H9 (cell line): Measurements from ENCODE around the gene ARHGAP29. TPM values are rescaled to one million over a fixed set of nuclear protein-coding genes. Genes with fewer than 3 reads are reported as not detected.

Experiments
- DNase-seq: peaks from one replicate; pipeline ENCODE4 v3.0.0-alpha.2; 2017
- H2AFZ ChIP-seq: one replicate; pipeline ENCODE4 v1.6.1; 2013; ENCODE audit warnings: mild to moderate bottlenecking, low read length, control low read depth, moderate library complexity
- H2AK5ac ChIP-seq: 2 replicates; pipeline ENCODE4 v1.6.1; 2013; ENCODE audit warnings: low read length, control low read depth, mixed read lengths; ENCODE audit not compliant: insufficient read length
- H2BK120ac ChIP-seq: one replicate; pipeline ENCODE4 v1.6.1; 2013; ENCODE audit warnings: low read depth, mild to moderate bottlenecking, low read length, control low read depth, inconsistent platforms; ENCODE audit not compliant: poor library complexity, severe bottlenecking
- H2BK12ac ChIP-seq: 2 replicates; pipeline ENCODE4 v1.6.1; 2013; ENCODE audit warnings: low read length, control low read depth, mixed read lengths, low read depth; ENCODE audit not compliant: insufficient read length
- H2BK15ac ChIP-seq: 2 replicates; pipeline ENCODE4 v1.6.1; 2013; ENCODE audit warnings: low read depth, low read length, control low read depth
- H2BK20ac ChIP-seq: one replicate; pipeline ENCODE4 v1.6.1; 2013; ENCODE audit warnings: low read depth, mild to moderate bottlenecking, low read length, control low read depth, inconsistent platforms; ENCODE audit not compliant: poor library complexity, severe bottlenecking
- H2BK5ac ChIP-seq: 2 replicates; pipeline ENCODE4 v1.6.1; 2013; ENCODE audit warnings: low read length, control low read depth, mixed read lengths; ENCODE audit not compliant: insufficient read length
- H3K14ac ChIP-seq: 2 replicates; pipeline ENCODE4 v1.6.1; 2013; ENCODE audit warnings: low read length, control low read depth; ENCODE audit not compliant: insufficient read depth
- H3K18ac ChIP-seq: 2 replicates; pipeline ENCODE4 v1.6.1; 2013; ENCODE audit warnings: low read depth, mild to moderate bottlenecking, mixed read lengths, low read length, control low read depth; ENCODE audit not compliant: insufficient read length
- H3K23ac ChIP-seq: 2 replicates; pipeline ENCODE4 v1.6.1; 2013; ENCODE audit warnings: low read length, control low read depth, mixed read lengths, low read depth; ENCODE audit not compliant: insufficient read length
- H3K23me2 ChIP-seq: 2 replicates; pipeline ENCODE4 v1.6.1; 2013; ENCODE audit warnings: low read depth, mild to moderate bottlenecking, mixed read lengths, low read length, control low read depth; ENCODE audit not compliant: insufficient read length, poor library complexity, severe bottlenecking
- H3K27ac ChIP-seq: 2 replicates; pipeline ENCODE4 v1.5.1; 2013; ENCODE audit warnings: low read length, control low read depth, mixed read lengths, low read depth; ENCODE audit not compliant: insufficient read length
- H3K27me3 ChIP-seq: 2 replicates; pipeline ENCODE4 v1.6.1; 2013; ENCODE audit warnings: low read length, control low read depth, inconsistent platforms; ENCODE audit not compliant: insufficient read depth
- H3K4ac ChIP-seq: 2 replicates; pipeline ENCODE4 v1.6.1; 2013; ENCODE audit warnings: low read depth, mild to moderate bottlenecking, control low read depth, inconsistent platforms, low read length, moderate library complexity
- H3K4me1 ChIP-seq: 2 replicates; pipeline ENCODE4 v1.6.1; 2013; ENCODE audit warnings: low read length, control low read depth, inconsistent platforms; ENCODE audit not compliant: insufficient read depth
- H3K4me2 ChIP-seq: 2 replicates; pipeline ENCODE4 v1.6.1; 2013; ENCODE audit warnings: low read length, control low read depth, mixed read lengths; ENCODE audit not compliant: insufficient read length, insufficient read depth
- H3K56ac ChIP-seq: 2 replicates; pipeline ENCODE4 v1.6.1; 2013; ENCODE audit warnings: low read depth, mild to moderate bottlenecking, mixed read lengths, low read length, control low read depth; ENCODE audit not compliant: insufficient read length
- H3K79me1 ChIP-seq: 2 replicates; pipeline ENCODE4 v1.6.1; 2013; ENCODE audit warnings: low read depth, mild to moderate bottlenecking, moderate library complexity, low read length, control low read depth, inconsistent platforms; ENCODE audit not compliant: insufficient read depth, poor library complexity, severe bottlenecking
- H3K79me2 ChIP-seq: 2 replicates; pipeline ENCODE4 v1.6.1; 2013; ENCODE audit warnings: low read length, control low read depth, inconsistent platforms; ENCODE audit not compliant: insufficient read depth
- H3K9ac ChIP-seq: 2 replicates; pipeline ENCODE4 v1.6.1; 2013; ENCODE audit warnings: low read length, control low read depth, mixed read lengths; ENCODE audit not compliant: insufficient read length; ENCODE audit errors: extremely low read depth
- H3K9me3 ChIP-seq: one replicate; pipeline ENCODE4 v1.6.1; 2013; ENCODE audit warnings: low read depth, low read length, inconsistent platforms; ENCODE audit not compliant: control insufficient read depth
- H3T11ph ChIP-seq: one replicate; pipeline ENCODE4 v1.6.1; 2013; ENCODE audit warnings: mild to moderate bottlenecking, low read length, control low read depth, inconsistent platforms
- H4K20me1 ChIP-seq: one replicate; pipeline ENCODE4 v1.6.1; 2013; ENCODE audit not compliant: control insufficient read depth, insufficient read length, insufficient read depth
- H4K5ac ChIP-seq: 2 replicates; pipeline ENCODE4 v1.6.1; 2013; ENCODE audit warnings: low read depth, mild to moderate bottlenecking, mixed read lengths, low read length, control low read depth; ENCODE audit not compliant: insufficient read length
- H4K8ac ChIP-seq: replicated peaks from 2 replicates; pipeline ENCODE4 v1.6.1; 2013; ENCODE audit warnings: low read length, control low read depth, mixed read lengths, low read depth; ENCODE audit not compliant: insufficient read length
- H4K91ac ChIP-seq: 2 replicates; pipeline ENCODE4 v1.6.1; 2013; ENCODE audit warnings: low read depth, mild to moderate bottlenecking, moderate library complexity, mixed read lengths, low read length, control low read depth; ENCODE audit not compliant: insufficient read length
- H3K27ac Mint-ChIP-seq, 3 experiments: 2 replicates in 2 of 3; 3 replicates in 1 of 3; pipeline ENCODE4 v1.8.0; 2020 to 2021; ENCODE audit warnings: mixed read lengths in 3 of 3, mild to moderate bottlenecking in 1 of 3, moderate library complexity in 1 of 3
- H3K27me3 Mint-ChIP-seq: 2 replicates; pipeline ENCODE4 v1.8.0; 2021; ENCODE audit warnings: low read depth, mild to moderate bottlenecking, moderate library complexity, mixed read lengths
- H3K36me3 Mint-ChIP-seq, 3 experiments: 2 replicates in 2 of 3; 3 replicates in 1 of 3; pipeline ENCODE4 v1.8.0; 2020 to 2021; ENCODE audit warnings: low read depth in 3 of 3, mixed read lengths in 3 of 3; ENCODE audit not compliant: insufficient read depth in 1 of 3
- H3K4me1 Mint-ChIP-seq, 2 experiments: 2 replicates each; pipeline ENCODE4 v1.8.0; 2020; ENCODE audit warnings: mixed read lengths in 2 of 2
- H3K4me3 Mint-ChIP-seq, 2 experiments: 2 replicates in 1 of 2; 3 replicates in 1 of 2; pipeline ENCODE4 v1.8.0; 2020 to 2021; ENCODE audit warnings: mild to moderate bottlenecking in 2 of 2, mixed read lengths in 2 of 2, moderate library complexity in 1 of 2
- H3K9me3 Mint-ChIP-seq, 2 experiments: 2 replicates in 1 of 2; 3 replicates in 1 of 2; pipeline ENCODE4 v1.8.0; 2020; ENCODE audit warnings: mild to moderate bottlenecking in 2 of 2, mixed read lengths in 2 of 2, moderate library complexity in 1 of 2
- CTCF ChIP-seq: fragments of 200-600 bp; sonication (generic); conservative IDR thresholded peaks from 3 replicates; pipeline ENCODE4 v1.8.0; 2021; ENCODE audit warnings: antibody characterized with exemption, mild to moderate bottlenecking
- WGBS: extraction: QIAGEN DNeasy Blood & Tissue Kit; methylation state at CpG from one replicate; pipeline ENCODE4 v1.1.7; 2013; ENCODE audit warnings: missing lambda C conversion rate, low lambda C conversion rate, mixed read lengths; ENCODE audit not compliant: insufficient read length; ENCODE audit errors: extremely low coverage; 5-methylcytosine and 5-hydroxymethylcytosine counted together
- total RNA-seq: library from RNA; stranded (reverse); gene quantifications from 2 replicates; pipeline ENCODE4 v1.2.1, GENCODE V29; 2021

Gene ARHGAP29
- total RNA-seq, 1 experiment from 2014 or later, result 1.3 TPM

GRCh38 chr1:94282143-94282711 lies 44.8 kb upstream of the ARHGAP29 start:
- no peak overlapping the region for H3K23ac ChIP-seq
- DNase-seq, result no peak
- H4K8ac ChIP-seq, result no peak overlapping the region
- no peak overlapping the region for H2BK120ac ChIP-seq
- no peak overlapping the region for H3K18ac ChIP-seq
- no peak overlapping the region for H3T11ph ChIP-seq
- H3K27me3 ChIP-seq, result no peaks in the 10 kb centered on the region
- no peak overlapping the region for H2BK20ac ChIP-seq
- H3K4me1 ChIP-seq, result no peaks in the 10 kb centered on the region
- no peak overlapping the region for H2BK12ac ChIP-seq
- no peak overlapping the region for H3K56ac ChIP-seq
- no peaks in the 10 kb centered on the region for H4K20me1 ChIP-seq
- no peak overlapping the region for H2BK15ac ChIP-seq
- no peak overlapping the region for H3K27ac ChIP-seq
- H2AK5ac ChIP-seq, result no peak overlapping the region
- no peak overlapping the region for H3K9ac ChIP-seq
- H4K91ac ChIP-seq, result no peak overlapping the region
- H4K5ac ChIP-seq, result no peak overlapping the region
- Mint-ChIP-seq H3K4me1 (no peaks in the 10 kb centered on the region), H3K27ac (no peak overlapping the region), H3K27me3 (peaks cover 20% of the 10 kb centered on the region), H3K4me3 (no peak overlapping the region), H3K36me3 (no peaks in the 10 kb centered on the region), H3K9me3 (no peaks in the 10 kb centered on the region)
- H3K79me2 ChIP-seq, result no peaks in the 10 kb centered on the region
- no peak overlapping the region for H2AFZ ChIP-seq
- no peak for TF ChIP-seq CTCF
- no peaks in the 10 kb centered on the region for H3K9me3 ChIP-seq
- no peaks in the 10 kb centered on the region for H3K23me2 ChIP-seq
- no peak overlapping the region for H3K4me2 ChIP-seq
- WGBS, result no CpG with 5 or more reads among the region's 5 CpGs
- no peak overlapping the region for H3K4ac ChIP-seq
- no peak overlapping the region for H3K14ac ChIP-seq
- H3K79me1 ChIP-seq, result no peaks in the 10 kb centered on the region
- H2BK5ac ChIP-seq, result no peak overlapping the region
